Tibial nerve (tissue), 4 donors: ENCODE measurements around the gene TTC28.

Experiments
- CTCF ChIP-seq, 5 experiments: fragments of 200-600 bp in 3 of 5; fragments of 450-650 bp in 2 of 5; sonication (generic) in 3 of 5; IDR thresholded peaks; one replicate each; pipeline ENCODE4 v1.5.1; 2016 to 2019; ENCODE audit warnings: antibody characterized with exemption in 5 of 5, mild to moderate bottlenecking in 3 of 5, moderate library complexity in 2 of 5
- EP300 ChIP-seq, 2 donors: sonication (generic); formaldehyde crosslinking; IDR thresholded peaks; one replicate each; pipeline ENCODE4 v1.6.1; 2017; ENCODE audit warnings: antibody characterized with exemption in 2 of 2, mild to moderate bottlenecking in 1 of 2
- POLR2A ChIP-seq, 2 donors: fragments of 450-650 bp; IDR thresholded peaks; one replicate each; pipeline ENCODE4 v1.6.1; 2017; ENCODE audit warnings: antibody characterized with exemption in 2 of 2, mild to moderate bottlenecking in 2 of 2, moderate library complexity in 2 of 2

- no peak for TF ChIP-seq CTCF (IDR thresholded peaks at IDR 0.05)
- no peak for TF ChIP-seq POLR2A (IDR thresholded peaks at IDR 0.05)
- no peak for TF ChIP-seq EP300 (IDR thresholded peaks at IDR 0.05)
Measured at GRCh38 chr22:28424427-28425080, 255.1 kb downstream of the TTC28 start.
